Erythroblast (primary cell): ENCODE measurements around the gene SRSF2.
"Not testable (repeated sequence)": the region's sequence is repeated elsewhere in the genome, so short reads cannot be mapped to it uniquely, and the experiment has no call there.

Experiments
- DNase-seq, 2 experiments: peaks; one replicate each; lab custom pipeline; 2025; lab: John Stamatoyannopoulos, UW
- GATA1 ChIP-seq: IDR thresholded peaks from 2 replicates; pipeline ENCODE4 v1.6.1; 2011; ENCODE audit warnings: low read depth, mild to moderate bottlenecking, control low read depth, low read length, moderate library complexity
- POLR2A ChIP-seq: IDR thresholded peaks from 2 replicates; pipeline ENCODE4 v1.6.1; 2011; ENCODE audit warnings: mild to moderate bottlenecking, low read length

The SRSF2 gene

DNA sequence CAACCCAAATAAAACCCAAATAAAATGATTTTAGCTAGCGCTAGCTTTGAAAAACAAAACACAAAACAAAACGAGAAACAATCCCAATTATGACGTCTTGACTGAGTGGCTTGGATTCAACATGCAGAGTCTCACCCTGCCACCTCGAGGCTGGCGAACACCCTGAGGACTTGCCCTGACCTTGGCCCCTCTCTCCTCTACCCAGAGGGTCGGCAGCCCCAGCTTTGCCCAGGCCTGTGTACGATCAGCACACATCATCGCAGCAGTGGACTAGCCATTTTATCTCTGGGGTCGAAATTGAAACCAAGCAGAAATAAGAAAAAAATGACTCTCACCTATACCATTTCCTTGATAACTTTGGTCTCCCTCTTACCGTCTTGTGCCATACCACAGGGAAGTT lies 15.7 kb downstream of the SRSF2 start:
- no peak for DNase-seq
- TF ChIP-seq GATA1 (no peak), POLR2A (no peak)

DNA sequence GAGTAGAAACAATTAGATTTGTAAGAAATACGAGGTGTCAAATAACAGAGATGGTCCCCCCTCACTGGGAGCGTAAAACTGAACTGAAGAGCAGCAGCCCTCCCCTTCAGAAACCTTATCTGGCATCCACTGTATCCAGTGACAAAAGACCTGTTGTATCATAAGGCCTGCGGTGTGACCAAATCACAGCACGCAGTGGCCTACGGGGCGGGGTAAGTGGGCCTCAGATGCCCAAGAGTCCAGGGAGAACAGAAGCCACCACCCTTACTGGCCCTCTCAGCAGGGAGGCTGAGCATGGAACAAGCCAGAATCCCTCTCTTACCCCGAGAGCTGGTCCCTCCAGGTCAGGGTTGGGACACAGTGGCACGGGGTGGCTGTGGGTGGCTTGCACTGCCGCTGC lies 16.2 kb downstream of the SRSF2 start:
- no peak for DNase-seq
- TF ChIP-seq GATA1 (no peak), POLR2A (no peak)

DNA sequence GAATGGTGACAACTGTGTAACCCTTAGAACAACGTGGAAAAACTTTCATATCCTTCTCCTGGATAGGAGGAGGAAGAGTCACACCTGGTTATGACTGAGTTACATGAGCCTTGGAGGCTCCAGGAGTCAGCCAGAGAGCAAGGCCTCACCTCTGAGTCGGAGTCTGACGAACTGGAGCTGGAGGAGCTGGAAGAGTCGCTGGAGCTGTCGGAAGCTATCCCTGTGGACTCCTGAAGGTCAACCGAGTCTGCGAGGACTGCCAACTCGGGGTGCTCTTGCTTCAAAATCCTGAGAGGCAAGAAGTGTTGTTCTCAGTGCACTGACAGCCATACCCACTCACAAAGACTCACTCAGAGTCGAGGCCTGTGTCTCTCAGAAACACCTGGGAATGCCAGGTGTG lies 16.9 kb downstream of the SRSF2 start:
- no peak for TF ChIP-seq GATA1
- TF ChIP-seq POLR2A: no peak
- DNase-seq: no peak

DNA sequence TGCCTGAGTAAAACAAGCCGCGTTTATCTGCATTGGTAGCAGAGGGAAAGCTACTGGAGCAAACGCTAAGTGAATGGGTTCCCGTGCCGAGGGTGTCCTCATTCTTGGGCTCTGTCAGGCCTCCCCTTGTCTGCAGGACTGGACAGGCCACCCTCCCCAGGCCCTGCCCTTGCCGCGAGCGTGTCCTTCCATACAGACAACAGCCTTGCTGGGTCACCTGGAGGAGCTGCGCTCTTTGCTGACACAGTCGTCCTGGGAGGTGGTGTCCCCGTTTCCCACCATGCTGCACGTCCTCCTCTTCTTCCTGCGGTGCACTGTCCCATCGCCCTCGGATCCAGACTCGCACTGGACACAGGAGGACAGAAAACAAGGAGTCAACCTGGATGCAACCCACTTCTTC lies 18.6 kb downstream of the SRSF2 start:
- no peak for DNase-seq
- TF ChIP-seq GATA1 (no peak), POLR2A (no peak)

DNA sequence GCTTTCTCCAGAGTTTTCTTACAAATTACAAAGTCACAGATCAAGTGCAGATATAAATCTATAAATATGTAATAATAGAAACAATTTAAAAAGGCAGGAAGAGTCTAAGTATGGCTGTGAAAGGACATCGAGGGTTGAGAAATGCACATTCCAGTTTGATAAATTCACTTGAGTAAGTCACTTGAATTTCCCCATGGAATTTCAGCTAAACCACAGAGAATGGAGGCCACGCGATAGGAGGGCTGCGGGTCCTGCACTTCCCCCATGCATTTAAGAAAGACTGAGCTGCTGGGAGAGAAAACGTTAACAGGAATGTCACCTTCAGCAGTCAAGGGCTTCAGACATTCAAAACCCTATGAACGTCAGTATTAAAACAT lies 20.3 kb downstream of the SRSF2 start:
- no peak for TF ChIP-seq POLR2A
- no peak for TF ChIP-seq GATA1
- no peak for DNase-seq

DNA sequence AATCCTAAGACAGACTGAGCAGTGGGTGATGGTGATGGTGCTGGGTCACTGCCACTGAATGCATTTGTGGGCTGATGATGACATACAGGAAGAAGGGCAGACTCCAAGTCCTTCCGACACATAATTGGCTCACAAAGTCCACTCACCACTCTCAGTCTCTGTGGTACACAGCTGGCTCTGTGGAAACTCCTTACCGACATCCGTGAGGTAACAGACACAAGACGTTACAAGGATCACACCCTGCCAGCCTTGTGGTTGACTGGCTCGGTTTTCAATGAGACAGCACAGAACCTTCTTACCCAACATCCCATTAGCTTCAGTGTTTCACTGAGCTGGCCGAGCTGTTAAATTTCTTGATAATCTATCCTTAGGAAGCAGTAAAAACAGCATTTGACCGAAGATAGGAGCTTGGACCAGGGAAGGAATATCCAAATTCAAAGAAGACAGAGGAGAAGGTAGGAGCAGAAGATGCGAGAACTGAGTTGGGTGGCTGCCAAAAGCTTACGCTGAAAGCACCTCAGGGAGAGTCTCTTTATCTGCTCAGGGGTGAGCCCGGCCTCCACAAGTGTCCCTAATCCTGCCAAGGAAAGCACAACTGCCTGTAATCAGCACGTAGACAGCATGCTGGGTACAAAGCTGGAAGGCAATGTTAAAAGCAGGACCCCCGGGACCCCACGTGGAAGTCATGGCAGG lies 20.8 kb downstream of the SRSF2 start:
- TF ChIP-seq GATA1 (no peak), POLR2A (peak; percentile 62)
- peak; percentile 84 to 86 for DNase-seq

DNA sequence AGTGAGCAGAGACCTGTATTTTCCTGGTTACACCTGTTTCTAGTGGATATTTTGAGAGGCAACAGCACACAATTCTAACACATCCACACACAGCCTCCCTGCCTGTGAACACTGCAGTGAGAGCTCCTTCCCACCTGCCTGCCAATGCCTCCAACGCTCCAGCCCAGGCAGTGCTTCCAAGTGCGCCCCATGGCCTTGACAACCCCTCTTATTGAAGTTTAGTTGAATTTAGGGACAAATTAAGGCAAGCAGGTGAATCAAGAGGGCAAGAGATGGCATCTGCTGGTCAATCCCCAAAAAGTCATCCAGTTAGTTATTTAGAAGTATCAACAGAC lies 21.7 kb downstream of the SRSF2 start:
- DNase-seq: no peak
- no peak for TF ChIP-seq POLR2A

DNA sequence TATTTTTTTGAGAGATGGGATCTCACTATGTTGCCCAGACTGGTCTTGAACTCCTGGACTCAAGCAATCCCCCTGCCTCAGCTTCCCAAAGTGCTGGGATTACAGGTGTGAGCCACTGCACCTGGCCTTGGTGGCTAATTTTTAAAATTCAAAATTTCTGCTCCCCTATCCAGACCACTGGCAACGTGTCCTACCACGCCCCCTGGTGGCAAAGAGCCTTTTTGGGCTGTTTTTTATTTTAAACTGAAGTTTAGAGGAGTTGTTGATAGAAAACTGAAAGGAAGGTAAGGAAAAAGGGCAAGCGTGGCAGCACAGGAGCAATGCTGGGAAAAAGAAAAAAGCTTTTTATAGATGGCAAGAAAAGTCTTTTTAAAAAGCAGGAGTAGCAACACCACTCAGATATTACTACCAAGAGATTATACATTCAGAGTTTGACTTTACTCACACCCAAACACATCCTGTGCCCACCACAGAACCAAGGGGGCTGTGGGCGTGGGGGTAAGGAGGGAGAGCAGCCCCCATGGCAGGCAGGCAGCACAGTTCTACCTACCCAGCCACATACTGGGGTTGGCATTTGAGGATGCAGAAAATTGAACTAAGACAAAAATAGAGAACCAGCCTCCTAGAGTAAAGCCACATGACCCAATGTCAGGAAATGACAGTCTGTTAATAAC lies 22.2 kb downstream of the SRSF2 start:
- DNase-seq: peak; percentile 67 to 85
- no peak for TF ChIP-seq POLR2A
- TF ChIP-seq GATA1: no peak

DNA sequence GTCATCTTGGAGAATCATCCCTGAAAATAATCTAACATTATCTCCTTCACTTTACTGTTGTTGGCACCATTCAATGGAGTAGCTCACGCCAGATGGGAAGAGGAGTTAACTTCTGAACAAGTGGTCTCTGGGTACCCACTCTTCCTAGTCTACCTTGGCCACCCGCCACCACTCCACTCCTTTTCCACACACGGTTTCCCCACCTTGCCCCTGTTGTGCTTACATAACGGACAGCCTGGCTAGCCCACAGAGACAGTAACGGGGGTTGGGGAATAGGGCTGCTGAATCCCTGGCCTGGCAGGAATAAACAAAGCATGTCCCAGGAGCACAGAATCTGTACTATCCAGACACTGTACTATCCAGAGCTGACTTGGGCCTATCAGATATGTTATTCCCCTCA lies 22.8 kb downstream of the SRSF2 start:
- DNase-seq: no peak
- TF ChIP-seq GATA1: no peak
- TF ChIP-seq POLR2A: no peak

DNA sequence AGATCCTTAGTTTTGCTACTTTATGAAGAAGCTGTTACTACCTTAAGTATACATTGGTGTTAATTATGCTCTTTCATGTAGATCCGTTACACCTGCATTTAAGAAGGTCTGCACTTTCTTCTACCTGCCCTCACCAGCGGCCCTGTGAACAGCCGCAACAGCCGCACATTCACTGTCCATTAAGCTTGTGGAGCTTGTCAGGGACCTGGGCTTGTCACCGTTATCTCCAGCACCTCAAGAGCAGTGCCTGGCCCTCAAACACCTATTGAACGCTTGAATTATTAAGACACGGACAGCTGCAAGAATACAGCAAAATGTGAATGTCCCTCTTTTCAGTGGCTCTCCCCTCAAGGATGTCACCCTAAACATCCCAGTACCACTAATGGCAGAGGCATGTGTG lies 23.4 kb downstream of the SRSF2 start:
- no peak for DNase-seq
- no peak for TF ChIP-seq GATA1
- no peak for TF ChIP-seq POLR2A

DNA sequence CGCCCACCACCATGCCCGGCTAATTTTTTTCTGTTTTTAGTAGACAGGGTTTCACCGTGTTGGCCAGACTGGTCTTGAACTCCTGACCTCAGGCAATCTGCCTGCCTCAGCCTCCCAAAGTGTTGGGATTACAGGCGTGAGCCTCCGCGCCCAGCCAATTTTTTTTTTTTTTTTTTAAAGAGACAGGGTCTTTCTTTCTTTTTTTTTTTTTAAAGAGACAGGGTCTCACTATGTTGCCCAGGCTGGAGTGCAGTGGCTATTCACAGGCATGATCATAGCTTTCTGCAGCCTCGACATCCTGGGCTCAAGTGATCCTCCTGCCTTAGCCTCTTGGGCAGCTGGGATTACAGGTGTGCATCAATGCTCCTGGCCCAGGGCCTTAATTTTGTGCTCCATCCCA lies 24.8 kb downstream of the SRSF2 start:
- DNase-seq: not testable (repeated sequence)

DNA sequence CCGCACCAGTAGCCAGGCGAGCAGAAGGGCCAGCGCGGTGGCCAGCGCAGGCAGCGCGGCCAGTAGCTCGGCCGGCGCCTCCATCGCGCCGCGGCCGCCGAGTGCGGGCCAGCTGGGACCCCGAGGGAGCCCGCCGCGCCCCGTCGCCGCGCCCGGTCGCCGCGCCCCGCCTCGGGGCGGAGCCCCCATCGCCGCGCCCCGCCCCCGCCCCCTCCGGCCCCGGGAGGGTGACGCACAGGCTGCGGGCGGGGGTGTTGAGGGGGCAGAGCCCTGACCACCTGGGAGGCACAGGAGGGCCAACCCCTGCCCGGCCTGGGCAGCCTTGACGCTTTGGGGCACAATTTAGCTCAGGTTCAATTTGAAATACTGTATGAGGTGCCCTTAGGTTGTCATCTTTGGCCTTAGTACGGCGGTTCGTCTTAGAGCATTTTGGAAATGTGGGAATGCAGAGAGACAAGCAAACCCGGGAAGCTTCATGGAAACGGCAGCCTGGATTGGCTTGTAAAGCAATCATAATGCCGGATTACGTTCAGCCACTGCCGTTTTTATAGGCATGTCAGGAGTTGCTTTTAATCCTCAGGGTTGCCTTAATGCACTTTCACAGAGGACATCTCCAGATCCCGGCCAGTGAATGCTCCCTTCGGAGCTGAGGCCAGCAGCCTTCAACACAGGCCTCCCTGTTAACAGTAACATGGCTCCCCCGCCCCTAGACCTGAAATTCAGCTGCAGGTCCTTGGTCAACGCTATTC lies 26.1 kb downstream of the SRSF2 start, which contains the start of gene MXRA7:
TSS of gene MXRA7 (minus strand) at position 103 of the 749 bp plus-strand sequence. CDS start at position 84, 19 bp downstream.
- TF ChIP-seq GATA1 (no peak), POLR2A (no peak)
- DNase-seq: peak; percentile 65 to 81

DNA sequence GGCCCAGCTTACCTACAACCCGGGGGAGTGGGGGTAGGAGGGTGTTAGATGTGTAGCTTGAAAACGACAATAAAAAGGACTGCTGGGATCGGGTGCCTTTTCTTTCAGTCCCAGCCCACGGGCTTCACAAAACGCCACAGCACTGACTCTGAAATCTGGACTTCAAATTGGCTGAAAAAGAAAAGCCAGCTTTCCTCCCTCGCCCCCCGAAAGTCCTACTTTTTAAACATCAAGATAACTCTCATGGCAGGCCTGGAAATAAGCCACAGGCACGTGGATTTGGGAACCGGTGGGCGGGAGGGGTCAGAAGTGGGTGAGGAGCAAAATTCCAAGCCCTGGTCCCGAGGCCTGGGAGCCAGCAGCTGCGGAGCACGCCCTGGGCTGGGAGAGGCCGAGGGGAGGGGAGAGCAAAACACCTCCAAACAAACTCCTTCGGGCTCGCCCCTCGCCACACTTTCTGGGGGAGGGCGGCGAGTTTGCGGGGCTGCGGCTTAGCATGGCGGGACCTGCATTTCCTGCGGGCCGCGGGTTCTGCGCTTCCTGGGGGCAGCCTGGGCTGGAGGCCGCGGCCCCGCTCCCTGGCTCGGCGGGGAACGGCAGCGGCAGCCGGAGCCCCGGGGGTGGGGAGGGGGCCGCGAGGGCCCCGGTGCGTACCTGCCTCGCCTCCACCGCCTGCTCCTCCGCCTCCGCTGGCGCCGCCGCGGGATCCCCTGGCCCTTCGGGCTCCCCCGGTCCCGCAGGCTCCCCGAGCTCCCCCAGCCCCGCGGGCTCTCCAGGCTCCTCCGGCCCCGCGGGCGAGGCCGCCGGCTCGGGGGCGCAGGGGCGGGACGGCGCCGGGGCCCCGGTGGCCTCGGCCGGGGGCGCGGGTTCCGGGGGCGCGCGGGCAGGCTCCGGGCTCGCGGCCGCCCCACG lies 26.9 kb downstream of the SRSF2 start:
- not testable (repeated sequence) for DNase-seq
